Mesothelial cell of epicardium (in vitro differentiated cells): Measurements from ENCODE around the gene TFEC. TPM values are rescaled to one million over a fixed set of nuclear protein-coding genes. Genes with fewer than 3 reads are reported as not detected.

Experiments
- DNase-seq, 2 experiments: peaks; one replicate each; pipeline ENCODE4 v3.0.0; 2021; ENCODE audit warnings: low spot score in 2 of 2; ENCODE audit not compliant: unreplicated experiment in 2 of 2
- H3K27ac Mint-ChIP-seq: 2 replicates; pipeline ENCODE4 v1.8.0; 2021; ENCODE audit warnings: mixed read lengths
- H3K27me3 Mint-ChIP-seq: 2 replicates; pipeline ENCODE4 v1.8.0; 2021; ENCODE audit warnings: low read depth, mixed read lengths
- H3K36me3 Mint-ChIP-seq: 2 replicates; pipeline ENCODE4 v1.8.0; 2021; ENCODE audit warnings: mixed read lengths
- H3K4me1 Mint-ChIP-seq: 2 replicates; pipeline ENCODE4 v1.8.0; 2021; ENCODE audit warnings: mixed read lengths
- H3K4me3 Mint-ChIP-seq: 2 replicates; pipeline ENCODE4 v1.8.0; 2021; ENCODE audit warnings: mild to moderate bottlenecking, moderate library complexity, mixed read lengths
- H3K9me3 Mint-ChIP-seq: 2 replicates; pipeline ENCODE4 v1.8.0; 2021; ENCODE audit warnings: mixed read lengths
- CTCF ChIP-seq: fragments of 200-600 bp; sonication (generic); IDR thresholded peaks from one replicate; pipeline ENCODE4 v1.5.0; 2021; ENCODE audit warnings: antibody characterized with exemption; ENCODE audit not compliant: unreplicated experiment
- total RNA-seq: library from RNA; stranded (reverse); gene quantifications from 3 replicates; pipeline ENCODE4 v1.2.1, GENCODE V29; 2021

TFEC gene
- total RNA-seq, 1 donor from 2014 or later: 0.49 TPM

GRCh38 chr7:115988401-115988800, 42.2 kb downstream of the TFEC start:
- H3K27me3 Mint-ChIP-seq: no peaks in the 10 kb centered on the region
- H3K27ac Mint-ChIP-seq: no peak overlapping the region
- no peak overlapping the region for H3K4me3 Mint-ChIP-seq
- H3K4me1 Mint-ChIP-seq: peaks cover 2% of the 10 kb centered on the region
- no peak for TF ChIP-seq CTCF
- peaks cover 28% of the 10 kb centered on the region for H3K9me3 Mint-ChIP-seq
- no peak for DNase-seq
- H3K36me3 Mint-ChIP-seq: no peaks in the 10 kb centered on the region

- TF ChIP-seq CTCF: no peak
- Mint-ChIP-seq H3K4me3 (no peak overlapping the region), H3K27ac (no peak overlapping the region), H3K9me3 (peaks cover 22% of the 10 kb centered on the region), H3K4me1 (peaks cover 5% of the 10 kb centered on the region), H3K36me3 (no peaks in the 10 kb centered on the region), H3K27me3 (no peaks in the 10 kb centered on the region)
- no peak for DNase-seq
These were observed 43.1 kb downstream of the TFEC start for GRCh38 chr7:115987486-115987885.

GRCh38 chr7:115984105-115984504, 46.5 kb downstream of the TFEC start:
- no peak for TF ChIP-seq CTCF
- no peak for DNase-seq
- no peaks in the 10 kb centered on the region for H3K27me3 Mint-ChIP-seq

GRCh38 chr7:115980159-115980558, 50.4 kb downstream of the TFEC start:
- no peak for DNase-seq
- no peaks in the 10 kb centered on the region for H3K27me3 Mint-ChIP-seq
- peaks cover 5% of the 10 kb centered on the region for H3K4me1 Mint-ChIP-seq
- H3K4me3 Mint-ChIP-seq: no peak overlapping the region
- no peaks in the 10 kb centered on the region for H3K9me3 Mint-ChIP-seq
- no peaks in the 10 kb centered on the region for H3K36me3 Mint-ChIP-seq
- TF ChIP-seq CTCF: no peak
- no peak overlapping the region for H3K27ac Mint-ChIP-seq

More at GRCh38 chr7:115984105-115984504, 46.5 kb downstream of the TFEC start:
- H3K9me3 Mint-ChIP-seq: no peaks in the 10 kb centered on the region
- peaks cover 5% of the 10 kb centered on the region for H3K4me1 Mint-ChIP-seq
- no peaks in the 10 kb centered on the region for H3K36me3 Mint-ChIP-seq
- no peak overlapping the region for H3K4me3 Mint-ChIP-seq
- no peak overlapping the region for H3K27ac Mint-ChIP-seq

GRCh38 chr7:115976651-115977050, 53.9 kb downstream of the TFEC start:
- no peak for DNase-seq
- no peak overlapping the region for H3K27ac Mint-ChIP-seq
- peaks cover 4% of the 10 kb centered on the region for H3K4me1 Mint-ChIP-seq
- H3K4me3 Mint-ChIP-seq: no peak overlapping the region
- no peak for TF ChIP-seq CTCF
- H3K9me3 Mint-ChIP-seq: no peaks in the 10 kb centered on the region
- H3K27me3 Mint-ChIP-seq: no peaks in the 10 kb centered on the region
- no peaks in the 10 kb centered on the region for H3K36me3 Mint-ChIP-seq

GRCh38 chr7:115975766-115976165, 54.8 kb downstream of the TFEC start:
- H3K36me3 Mint-ChIP-seq: no peaks in the 10 kb centered on the region
- no peaks in the 10 kb centered on the region for H3K9me3 Mint-ChIP-seq
- no peak overlapping the region for H3K27ac Mint-ChIP-seq
- no peak for DNase-seq
- no peaks in the 10 kb centered on the region for H3K27me3 Mint-ChIP-seq
- H3K4me1 Mint-ChIP-seq: peaks cover 8% of the 10 kb centered on the region
- no peak overlapping the region for H3K4me3 Mint-ChIP-seq
- no peak for TF ChIP-seq CTCF
